Measurements from ENCODE around the gene MOSPD3.

MOSPD3 gene

GRCh38 chr7:100639995-100640516 lies 27.7 kb downstream of the MOSPD3 start:
- TF ChIP-seq REST (IDR thresholded peaks at IDR 0.05; ENCODE audit: low read depth) (no peak), RAD21 (IDR thresholded peaks at IDR 0.05; ENCODE audit: low read depth) (no peak), TAF1 (IDR thresholded peaks at IDR 0.05; ENCODE audit: low read depth) (no peak), NFIC (IDR thresholded peaks at IDR 0.05) (no peak), EP300 (IDR thresholded peaks at IDR 0.05; ENCODE audit: borderline replicate concordance) (no peak)
- TF ChIP-seq, protein P1, sequence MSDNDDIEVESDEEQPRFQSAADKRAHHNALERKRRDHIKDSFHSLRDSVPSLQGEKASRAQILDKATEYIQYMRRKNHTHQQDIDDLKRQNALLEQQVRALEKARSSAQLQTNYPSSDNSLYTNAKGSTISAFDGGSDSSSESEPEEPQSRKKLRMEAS (IDR thresholded peaks at IDR 0.05): no peak

DNA sequence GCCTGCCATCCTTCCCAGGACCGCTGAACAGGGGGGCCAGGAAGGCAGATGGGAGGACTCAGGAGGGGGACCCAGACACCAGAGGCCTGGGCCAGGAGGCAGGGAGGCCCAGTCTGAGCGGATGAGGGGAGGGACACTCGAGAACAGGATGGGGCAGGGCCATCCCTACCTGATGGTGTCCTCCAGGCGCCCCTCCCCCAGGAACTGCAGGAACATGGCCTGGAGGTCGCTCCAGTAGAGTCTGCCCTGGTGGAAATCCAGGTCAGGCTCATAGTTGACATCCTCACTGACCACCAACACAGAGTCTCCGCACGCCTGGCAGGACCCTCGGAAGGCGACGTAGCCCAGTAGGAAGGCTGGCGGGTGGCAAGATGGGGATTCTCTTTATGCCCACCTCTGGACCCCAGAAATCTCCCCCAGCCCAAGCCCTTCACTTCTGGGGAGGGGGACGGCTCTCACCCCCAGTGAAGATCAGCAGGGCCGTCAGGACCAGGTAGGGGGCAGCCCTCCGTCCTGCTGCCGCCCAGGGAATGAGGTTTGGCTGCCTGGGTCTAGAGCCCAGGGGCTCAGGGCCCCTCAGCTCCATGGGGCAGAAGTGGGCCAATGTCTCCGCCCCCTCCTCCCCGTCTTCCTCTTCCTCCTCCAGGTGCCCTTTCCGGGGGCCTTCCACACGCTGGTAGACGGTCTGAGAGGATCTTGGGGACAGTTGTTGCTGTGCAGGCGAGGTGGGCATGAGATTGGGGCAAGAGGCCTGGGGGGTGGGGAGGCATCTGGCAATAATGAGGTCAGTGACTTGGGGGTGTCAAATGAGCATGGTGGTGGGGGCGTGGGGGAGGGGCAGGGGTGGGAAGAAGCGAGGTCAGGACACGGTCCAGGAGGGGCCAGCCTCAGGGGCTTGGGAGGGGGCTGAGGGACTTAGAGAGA lies 28.4 kb downstream of the MOSPD3 start:
- TF ChIP-seq TEAD4 (IDR thresholded peaks at IDR 0.05): no peak
- TF ChIP-seq EP300 (IDR thresholded peaks at IDR 0.05; ENCODE audit: borderline replicate concordance): no peak
- no peak for TF ChIP-seq ZBTB7A (IDR thresholded peaks at IDR 0.05; ENCODE audit: low read depth)
- TF ChIP-seq TAF1 (IDR thresholded peaks at IDR 0.05; ENCODE audit: low read depth): no peak
- TF ChIP-seq NFIC (IDR thresholded peaks at IDR 0.05): no peak

DNA sequence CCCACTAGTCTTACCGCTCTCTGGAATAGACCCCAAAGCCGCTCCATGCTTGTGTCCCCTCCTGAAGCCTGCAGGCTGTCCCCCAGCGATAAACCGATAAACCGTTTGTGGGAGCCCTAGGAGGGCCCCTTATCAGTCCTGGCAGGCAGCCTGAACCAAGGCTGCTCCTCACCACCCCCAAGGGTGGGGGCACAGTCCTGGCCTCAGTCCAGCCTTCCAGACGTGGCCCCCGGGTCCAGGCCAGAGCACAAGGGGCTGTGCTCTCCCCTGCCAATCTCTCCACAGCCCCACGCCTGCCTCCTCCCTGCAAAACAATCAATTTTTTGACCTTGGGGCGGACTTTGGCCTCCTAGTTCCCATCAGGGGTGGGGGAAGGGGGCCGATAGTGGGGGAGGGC lies 29.1 kb downstream of the MOSPD3 start, which contains the start of gene TFR2:
Gene TFR2 (minus strand): TSS at position 90 of the 397 bp plus-strand sequence. CDS start 43 bp downstream, at position 47.
- TF ChIP-seq NFIC (IDR thresholded peaks at IDR 0.05) (no peak), YY1 (IDR thresholded peaks at IDR 0.05; ENCODE audit: low read depth) (no peak), TEAD4 (IDR thresholded peaks at IDR 0.05) (no peak), EGR1 (IDR thresholded peaks at IDR 0.05) (no peak), ZBTB7A (IDR thresholded peaks at IDR 0.05; ENCODE audit: low read depth) (no peak), CEBPB (IDR thresholded peaks at IDR 0.05) (no peak), USF1 (IDR thresholded peaks at IDR 0.05) (no peak), RAD21 (IDR thresholded peaks at IDR 0.05; ENCODE audit: low read depth) (no peak)

GRCh38 chr7:100641860-100642533 lies 29.7 kb downstream of the MOSPD3 start:
- no peak for TF ChIP-seq CEBPB (IDR thresholded peaks at IDR 0.05)
- no peak for TF ChIP-seq NFIC (IDR thresholded peaks at IDR 0.05)
- no peak for TF ChIP-seq ZBTB7A (IDR thresholded peaks at IDR 0.05; ENCODE audit: low read depth)
- TF ChIP-seq TEAD4 (IDR thresholded peaks at IDR 0.05): no peak
- no peak for TF ChIP-seq TCF12 (IDR thresholded peaks at IDR 0.05; ENCODE audit: low read depth)
- TF ChIP-seq YY1 (IDR thresholded peaks at IDR 0.05; ENCODE audit: low read depth): no peak
- no peak for TF ChIP-seq EGR1 (IDR thresholded peaks at IDR 0.05)
- no peak for TF ChIP-seq TAF1 (IDR thresholded peaks at IDR 0.05; ENCODE audit: low read depth)
- no peak for TF ChIP-seq CREB1 (IDR thresholded peaks at IDR 0.05; ENCODE audit: low read depth)
- TF ChIP-seq USF1 (IDR thresholded peaks at IDR 0.05): no peak
- no peak for TF ChIP-seq RAD21 (IDR thresholded peaks at IDR 0.05; ENCODE audit: low read depth)
- no peak for TF ChIP-seq REST (IDR thresholded peaks at IDR 0.05; ENCODE audit: low read depth)

- TF ChIP-seq, protein P1 (IDR thresholded peaks at IDR 0.05): no peak
- TF ChIP-seq CEBPB (IDR thresholded peaks at IDR 0.05) (no peak), YY1 (IDR thresholded peaks at IDR 0.05; ENCODE audit: low read depth) (no peak), FOXM1 (IDR thresholded peaks at IDR 0.05; ENCODE audit: borderline replicate concordance, low read depth) (no peak), RAD21 (IDR thresholded peaks at IDR 0.05; ENCODE audit: low read depth) (no peak), ZBTB7A (IDR thresholded peaks at IDR 0.05; ENCODE audit: low read depth) (no peak), EGR1 (IDR thresholded peaks at IDR 0.05) (no peak), TCF12 (IDR thresholded peaks at IDR 0.05; ENCODE audit: low read depth) (no peak), EP300 (IDR thresholded peaks at IDR 0.05; ENCODE audit: borderline replicate concordance) (no peak), TAF1 (IDR thresholded peaks at IDR 0.05; ENCODE audit: low read depth) (no peak), REST (IDR thresholded peaks at IDR 0.05; ENCODE audit: low read depth) (no peak), USF1 (IDR thresholded peaks at IDR 0.05) (no peak), NFIC (IDR thresholded peaks at IDR 0.05) (no peak), CREB1 (IDR thresholded peaks at IDR 0.05; ENCODE audit: low read depth) (no peak), TEAD4 (IDR thresholded peaks at IDR 0.05) (no peak)
Measured at GRCh38 chr7:100642534-100642907, 30.2 kb downstream of the MOSPD3 start.
